Measurements from ENCODE around the gene PRND. TPM values are rescaled to one million over a fixed set of nuclear protein-coding genes. Genes with fewer than 3 reads are reported as not detected.

The PRND gene
- total and polyA plus RNA-seq, 2 experiments from 2014 or later: not detected

DNA sequence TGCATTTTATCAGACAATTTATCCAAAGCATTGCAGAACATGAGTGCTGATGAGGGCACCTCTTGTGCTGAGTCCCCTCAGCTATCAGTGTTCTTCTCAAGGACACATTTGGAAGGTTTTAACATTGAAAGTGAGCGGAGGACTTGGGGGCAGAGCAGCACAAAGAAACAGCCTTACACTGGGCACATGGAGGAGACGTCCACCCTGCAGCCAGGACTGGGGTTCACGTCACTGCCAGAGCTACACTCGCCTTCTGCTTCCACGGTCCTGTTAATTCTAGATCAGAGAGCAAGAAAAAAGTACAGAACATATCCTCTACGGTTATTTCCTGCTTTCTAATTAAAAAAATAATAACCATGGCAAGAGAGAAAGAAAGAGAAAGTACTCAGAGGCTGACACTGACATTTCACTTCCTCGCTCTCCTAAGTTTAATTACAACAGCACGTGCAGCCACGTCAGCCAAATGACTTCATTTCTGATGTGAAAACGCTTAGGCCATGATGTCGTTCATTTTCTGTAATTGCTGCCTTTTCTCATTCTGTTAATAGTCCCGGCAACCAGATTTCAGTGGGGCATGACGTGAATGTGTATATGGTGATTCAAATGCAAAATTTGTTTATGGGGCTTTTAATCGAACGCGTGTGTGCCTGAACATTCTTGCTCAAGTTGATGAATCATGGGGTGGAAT is 5.1 kb downstream of the PRND start:
- Histone ChIP-seq H3K27me3 (replicated peaks; ENCODE audit: insufficient read depth) (0 out of 2 replicates have a peak, but pooled peaks cover 4% of the 10 kb centered on the region), H3K4me1 (ENCODE audit: insufficient read depth) (peaks cover 13% of the 10 kb centered on the region; the same call in 1 of the 2 replicates), H3F3A (ENCODE audit: insufficient read depth) (0 out of 2 replicates have a peak, but pooled peaks cover 7% of the 10 kb centered on the region), H4K20me1 (ENCODE audit: insufficient read depth) (no peaks in the 10 kb centered on the region), H3K79me2 (ENCODE audit: insufficient read depth) (no peaks in the 10 kb centered on the region), H3K27ac (peak overlapping the region; percentile 44), H3K9me3 (ENCODE audit: low read depth) (no peaks in the 10 kb centered on the region), H3K4me2 (ENCODE audit: unreplicated experiment) (peak overlapping the region; percentile 56), H3K4me3 (peak overlapping the region; percentile 49), H3K9me2 (ENCODE audit: insufficient read depth) (no peaks in the 10 kb centered on the region), H3K36me3 (ENCODE audit: low read depth) (no peaks in the 10 kb centered on the region), H2AFZ (peak overlapping the region; percentile 67), H3K9ac (peak overlapping the region; percentile 70)
- in situ Hi-C loops (cut with MboI): no loop called here
- 11 to 12% methylated on average over 16 of the region's 16 CpGs for WGBS, 2 experiments (ENCODE audit: low coverage in 1 of 2, low lambda C conversion rate in 2 of 2, missing lambda C conversion rate in 2 of 2)
- TF ChIP-seq EZH2 (IDR thresholded peaks at IDR 0.05; ENCODE audit: insufficient read depth, poor library complexity, severe bottlenecking) (no peak), EZH2phosphoT487 (IDR thresholded peaks at IDR 0.05; ENCODE audit: insufficient read depth, low read depth) (no peak)
- DNase-seq: peak; percentile 92

DNA sequence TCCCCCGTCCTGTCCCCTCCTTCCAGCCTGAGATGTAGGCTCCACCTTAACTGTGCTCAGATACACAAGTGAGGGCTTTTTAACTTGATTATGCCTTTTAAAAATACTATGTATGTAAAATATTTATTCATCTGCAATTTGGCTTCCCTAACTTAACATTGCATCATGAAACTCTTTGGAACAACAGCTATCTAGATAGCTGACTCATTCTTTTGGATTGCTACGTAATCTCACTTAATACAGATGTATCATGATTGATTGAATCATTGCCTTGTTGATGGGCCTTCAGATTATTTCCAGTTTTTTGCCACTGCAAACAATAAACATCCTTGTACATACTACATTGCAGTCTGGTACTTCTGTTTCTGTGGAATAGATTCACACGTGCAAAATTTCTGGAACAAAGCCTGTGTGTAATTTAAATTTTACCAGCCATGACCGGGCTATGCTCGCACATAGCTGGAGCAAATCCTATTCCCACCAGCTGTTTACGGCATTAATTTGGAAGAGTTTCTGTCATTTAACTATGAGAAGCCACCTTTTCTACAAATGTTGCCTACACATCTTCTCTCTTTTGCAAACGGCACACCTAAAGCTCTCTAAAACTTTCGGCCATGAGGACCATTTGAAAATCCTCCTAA is 6.5 kb downstream of the PRND start:
- Histone ChIP-seq H3K4me3 (no peak overlapping the region), H3K4me2 (ENCODE audit: unreplicated experiment) (no peak overlapping the region), H3K36me3 (ENCODE audit: low read depth) (no peaks in the 10 kb centered on the region), H3K27me3 (replicated peaks; ENCODE audit: insufficient read depth) (peaks cover 6% of the 10 kb centered on the region; the same call in 1 of the 2 replicates), H3K79me2 (ENCODE audit: insufficient read depth) (no peaks in the 10 kb centered on the region), H3F3A (ENCODE audit: insufficient read depth) (0 out of 2 replicates have a peak, but pooled peaks cover 7% of the 10 kb centered on the region), H3K9ac (no peak overlapping the region), H3K27ac (no peak overlapping the region), H3K9me3 (ENCODE audit: low read depth) (no peaks in the 10 kb centered on the region), H2AFZ (no peak overlapping the region), H4K20me1 (ENCODE audit: insufficient read depth) (no peaks in the 10 kb centered on the region), H3K9me2 (ENCODE audit: insufficient read depth) (no peaks in the 10 kb centered on the region), H3K4me1 (ENCODE audit: insufficient read depth) (peaks cover 13% of the 10 kb centered on the region; the same call in 1 of the 2 replicates)
- WGBS, 2 experiments (ENCODE audit: low coverage in 1 of 2, low lambda C conversion rate in 2 of 2, missing lambda C conversion rate in 2 of 2): 66 to 71% methylated on average over 8 of the region's 8 CpGs
- in situ Hi-C loops (cut with MboI): no loop called here
- TF ChIP-seq EZH2phosphoT487 (IDR thresholded peaks at IDR 0.05; ENCODE audit: insufficient read depth, low read depth) (no peak), EZH2 (IDR thresholded peaks at IDR 0.05; ENCODE audit: insufficient read depth, poor library complexity, severe bottlenecking) (no peak)
- peak; percentile 27 for DNase-seq

DNA sequence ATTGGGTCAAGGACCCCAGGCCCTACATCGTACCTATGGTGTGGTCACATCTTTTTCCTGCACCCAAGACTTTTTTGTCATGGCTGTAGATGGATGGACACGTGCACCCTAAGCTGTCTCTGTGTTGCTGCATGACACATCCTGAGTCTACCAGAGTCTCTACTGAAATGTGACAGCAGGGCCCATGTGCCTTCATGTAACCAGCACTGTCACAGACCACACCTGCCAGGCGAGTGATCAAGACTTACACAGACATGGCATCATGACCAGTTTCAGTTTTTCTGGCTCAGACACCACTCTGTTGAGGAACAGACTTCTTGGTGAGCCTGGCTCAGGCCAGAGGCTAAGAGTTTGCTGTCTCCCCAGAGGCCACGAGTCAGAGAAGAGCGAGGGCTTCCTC is 7.6 kb downstream of the PRND start:
- no peak for TF ChIP-seq EZH2 (IDR thresholded peaks at IDR 0.05; ENCODE audit: insufficient read depth, poor library complexity, severe bottlenecking)
- no peak for TF ChIP-seq EZH2phosphoT487 (IDR thresholded peaks at IDR 0.05; ENCODE audit: insufficient read depth, low read depth)
- WGBS, 2 experiments (ENCODE audit: low coverage in 1 of 2, low lambda C conversion rate in 2 of 2, missing lambda C conversion rate in 2 of 2): 78 to 81% methylated on average over 5 of the region's 5 CpGs
- peak; percentile 16 for DNase-seq
- no peak overlapping the region for H2AFZ ChIP-seq
- H3K36me3 ChIP-seq (ENCODE audit: low read depth): no peaks in the 10 kb centered on the region
- no peak overlapping the region for H3K4me2 ChIP-seq (ENCODE audit: unreplicated experiment)
- H3K27me3 ChIP-seq (replicated peaks; ENCODE audit: insufficient read depth): peaks cover 9% of the 10 kb centered on the region; the same call in 1 of the 2 replicates
- no peak overlapping the region for H3K9ac ChIP-seq
- H3K9me3 ChIP-seq (ENCODE audit: low read depth): no peaks in the 10 kb centered on the region
- H3K27ac ChIP-seq: no peak overlapping the region
- H3K4me3 ChIP-seq: no peak overlapping the region
- no peaks in the 10 kb centered on the region for H4K20me1 ChIP-seq (ENCODE audit: insufficient read depth)
- H3K4me1 ChIP-seq (ENCODE audit: insufficient read depth): peaks cover 13% of the 10 kb centered on the region; the same call in 1 of the 2 replicates
- in situ Hi-C loops (cut with MboI): no loop called here
- H3K79me2 ChIP-seq (ENCODE audit: insufficient read depth): no peaks in the 10 kb centered on the region
- H3K9me2 ChIP-seq (ENCODE audit: insufficient read depth): no peaks in the 10 kb centered on the region
- 0 out of 2 replicates have a peak, but pooled peaks cover 7% of the 10 kb centered on the region for H3F3A ChIP-seq (ENCODE audit: insufficient read depth)

DNA sequence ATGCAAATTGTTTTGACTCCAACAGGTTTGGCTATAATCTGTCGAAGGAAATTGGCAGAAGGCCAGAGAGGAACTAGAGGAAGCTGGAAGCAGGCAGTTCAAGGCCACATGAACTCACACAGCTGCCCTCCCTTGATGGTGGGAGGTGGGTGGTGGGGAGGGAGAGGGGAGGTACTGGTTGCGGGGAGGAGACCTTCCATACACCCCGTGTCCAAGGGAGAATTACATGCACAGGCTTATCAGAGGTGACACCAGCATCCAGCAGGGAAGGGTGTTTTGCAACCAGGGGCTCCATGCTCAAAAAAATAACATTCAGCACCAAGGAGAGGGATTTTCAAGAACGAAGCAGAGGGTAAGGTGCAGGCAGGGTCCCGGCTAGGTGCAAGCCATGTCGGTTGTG is 9.1 kb downstream of the PRND start:
- Histone ChIP-seq H3K36me3 (ENCODE audit: low read depth) (no peaks in the 10 kb centered on the region), H3K4me1 (ENCODE audit: insufficient read depth) (peaks cover 13% of the 10 kb centered on the region; the same call in 1 of the 2 replicates), H2AFZ (no peak overlapping the region), H4K20me1 (ENCODE audit: insufficient read depth) (no peaks in the 10 kb centered on the region), H3F3A (ENCODE audit: insufficient read depth) (0 out of 2 replicates have a peak, but pooled peaks cover 7% of the 10 kb centered on the region), H3K4me2 (ENCODE audit: unreplicated experiment) (no peak overlapping the region), H3K4me3 (no peak overlapping the region), H3K9ac (no peak overlapping the region), H3K79me2 (ENCODE audit: insufficient read depth) (no peaks in the 10 kb centered on the region), H3K27me3 (replicated peaks; ENCODE audit: insufficient read depth) (peaks cover 9% of the 10 kb centered on the region; the same call in 1 of the 2 replicates), H3K27ac (no peak overlapping the region), H3K9me3 (ENCODE audit: low read depth) (no peaks in the 10 kb centered on the region), H3K9me2 (ENCODE audit: insufficient read depth) (no peaks in the 10 kb centered on the region)
- no peak for TF ChIP-seq EZH2 (IDR thresholded peaks at IDR 0.05; ENCODE audit: insufficient read depth, poor library complexity, severe bottlenecking)
- TF ChIP-seq EZH2phosphoT487 (IDR thresholded peaks at IDR 0.05; ENCODE audit: insufficient read depth, low read depth): no peak
- in situ Hi-C loops (cut with MboI): no loop called here
- WGBS, 2 experiments (ENCODE audit: low coverage in 1 of 2, low lambda C conversion rate in 2 of 2, missing lambda C conversion rate in 2 of 2): 13% methylated on average over 4 to 6 of the region's 6 CpGs
- peak; percentile 26 for DNase-seq
